Vagina (tissue), 2 donors: Measurements from ENCODE around the gene ELAPOR2.

Experiments
- POLR2A ChIP-seq, 2 donors: fragments of 450-650 bp; IDR thresholded peaks; one replicate each; pipeline ENCODE4 v1.6.1; 2017; ENCODE audit warnings: antibody characterized with exemption in 2 of 2, mild to moderate bottlenecking in 2 of 2, moderate library complexity in 2 of 2
- POLR2AphosphoS5 ChIP-seq, 2 donors: sonication (generic); formaldehyde crosslinking; IDR thresholded peaks; one replicate each; pipeline ENCODE4 v1.9.0; 2017; ENCODE audit warnings: antibody characterized with exemption in 2 of 2, mild to moderate bottlenecking in 2 of 2, low read depth in 1 of 2; ENCODE audit not compliant: insufficient read depth in 1 of 2

DNA sequence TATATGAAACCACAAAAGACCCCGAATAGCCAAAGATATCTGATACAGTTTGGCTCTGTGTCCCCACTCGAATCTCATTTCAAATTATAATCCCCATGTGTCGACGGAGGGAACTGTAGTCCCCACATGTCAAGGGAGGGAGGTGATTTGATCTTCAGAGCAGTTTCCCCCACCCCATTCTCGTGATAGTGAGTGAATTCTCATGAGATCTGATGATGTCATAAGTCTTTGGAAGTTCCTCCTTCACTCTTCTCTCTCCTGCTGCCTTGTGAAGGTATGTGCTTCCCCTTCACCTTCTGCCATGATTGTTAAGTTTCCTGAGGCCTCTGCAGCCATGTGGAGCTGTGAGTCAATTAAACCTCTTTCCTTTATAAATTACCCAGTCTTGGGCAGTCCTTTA, 13.0 kb downstream of the ELAPOR2 start:
- no peak for TF ChIP-seq POLR2AphosphoS5 (IDR thresholded peaks at IDR 0.05; ENCODE audit: insufficient read depth in 1 of 2, low read depth in 1 of 2)
- TF ChIP-seq POLR2A (IDR thresholded peaks at IDR 0.05): no peak
